ENCODE data around the gene SUV39H1. TPM values are rescaled to one million over a fixed set of nuclear protein-coding genes. Genes with fewer than 3 reads are reported as not detected.

Gene SUV39H1
- total and polyA plus RNA-seq, 9 of the 15 experiments (the other 6 are each of a cell fraction or from before 2014, with no cell fraction given): 4.7 to 34.7 (median 17.9) TPM

DNA sequence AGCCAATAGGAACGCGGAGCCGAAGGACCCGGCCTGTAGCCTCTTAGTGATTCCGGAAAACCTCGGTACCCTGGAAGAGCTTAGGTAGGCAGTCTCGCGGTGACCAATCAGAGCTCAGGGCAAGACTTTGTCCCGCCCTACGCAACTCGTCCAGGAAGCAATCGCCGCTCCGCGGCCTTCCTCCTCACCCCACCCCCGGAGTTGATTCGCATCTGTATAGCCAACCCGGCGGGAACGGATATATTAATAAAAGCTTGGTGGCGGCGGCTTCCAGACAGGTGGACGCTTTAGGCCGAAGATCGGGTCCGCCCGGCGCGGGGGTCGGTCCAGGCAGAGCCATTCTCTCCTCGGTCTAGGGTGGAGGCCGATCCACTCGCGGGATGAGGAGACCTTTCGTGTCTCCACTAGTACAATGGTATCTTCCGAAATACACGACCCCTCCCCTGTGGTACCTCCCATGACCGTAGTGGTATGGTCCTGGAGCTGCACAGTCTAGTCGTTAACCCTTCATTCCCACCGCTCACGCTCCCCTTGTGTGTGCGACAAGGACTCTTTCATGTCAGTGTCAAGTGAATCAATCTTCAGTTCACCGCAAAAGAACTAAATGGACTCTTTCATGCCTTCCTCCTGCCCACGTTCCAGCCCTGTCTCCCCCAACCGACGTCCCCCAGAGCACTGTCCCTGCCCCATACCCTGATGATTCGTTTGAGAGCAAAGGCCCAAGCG lies 40.8 kb downstream of the SUV39H1 start (continued):
- TF ChIP-seq, protein P1, sequence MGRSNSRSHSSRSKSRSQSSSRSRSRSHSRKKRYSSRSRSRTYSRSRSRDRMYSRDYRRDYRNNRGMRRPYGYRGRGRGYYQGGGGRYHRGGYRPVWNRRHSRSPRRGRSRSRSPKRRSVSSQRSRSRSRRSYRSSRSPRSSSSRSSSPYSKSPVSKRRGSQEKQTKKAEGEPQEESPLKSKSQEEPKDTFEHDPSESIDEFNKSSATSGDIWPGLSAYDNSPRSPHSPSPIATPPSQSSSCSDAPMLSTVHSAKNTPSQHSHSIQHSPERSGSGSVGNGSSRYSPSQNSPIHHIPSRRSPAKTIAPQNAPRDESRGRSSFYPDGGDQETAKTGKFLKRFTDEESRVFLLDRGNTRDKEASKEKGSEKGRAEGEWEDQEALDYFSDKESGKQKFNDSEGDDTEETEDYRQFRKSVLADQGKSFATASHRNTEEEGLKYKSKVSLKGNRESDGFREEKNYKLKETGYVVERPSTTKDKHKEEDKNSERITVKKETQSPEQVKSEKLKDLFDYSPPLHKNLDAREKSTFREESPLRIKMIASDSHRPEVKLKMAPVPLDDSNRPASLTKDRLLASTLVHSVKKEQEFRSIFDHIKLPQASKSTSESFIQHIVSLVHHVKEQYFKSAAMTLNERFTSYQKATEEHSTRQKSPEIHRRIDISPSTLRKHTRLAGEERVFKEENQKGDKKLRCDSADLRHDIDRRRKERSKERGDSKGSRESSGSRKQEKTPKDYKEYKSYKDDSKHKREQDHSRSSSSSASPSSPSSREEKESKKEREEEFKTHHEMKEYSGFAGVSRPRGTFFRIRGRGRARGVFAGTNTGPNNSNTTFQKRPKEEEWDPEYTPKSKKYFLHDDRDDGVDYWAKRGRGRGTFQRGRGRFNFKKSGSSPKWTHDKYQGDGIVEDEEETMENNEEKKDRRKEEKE (IDR thresholded peaks at IDR 0.05; ENCODE audit: borderline replicate concordance in 1 of 2, control insufficient read depth in 1 of 2, low read depth in 2 of 2, low read length in 1 of 2): peak; percentile 39 to 88; a peak in 2 of 4 replicates
- TF ChIP-seq, protein P2, sequence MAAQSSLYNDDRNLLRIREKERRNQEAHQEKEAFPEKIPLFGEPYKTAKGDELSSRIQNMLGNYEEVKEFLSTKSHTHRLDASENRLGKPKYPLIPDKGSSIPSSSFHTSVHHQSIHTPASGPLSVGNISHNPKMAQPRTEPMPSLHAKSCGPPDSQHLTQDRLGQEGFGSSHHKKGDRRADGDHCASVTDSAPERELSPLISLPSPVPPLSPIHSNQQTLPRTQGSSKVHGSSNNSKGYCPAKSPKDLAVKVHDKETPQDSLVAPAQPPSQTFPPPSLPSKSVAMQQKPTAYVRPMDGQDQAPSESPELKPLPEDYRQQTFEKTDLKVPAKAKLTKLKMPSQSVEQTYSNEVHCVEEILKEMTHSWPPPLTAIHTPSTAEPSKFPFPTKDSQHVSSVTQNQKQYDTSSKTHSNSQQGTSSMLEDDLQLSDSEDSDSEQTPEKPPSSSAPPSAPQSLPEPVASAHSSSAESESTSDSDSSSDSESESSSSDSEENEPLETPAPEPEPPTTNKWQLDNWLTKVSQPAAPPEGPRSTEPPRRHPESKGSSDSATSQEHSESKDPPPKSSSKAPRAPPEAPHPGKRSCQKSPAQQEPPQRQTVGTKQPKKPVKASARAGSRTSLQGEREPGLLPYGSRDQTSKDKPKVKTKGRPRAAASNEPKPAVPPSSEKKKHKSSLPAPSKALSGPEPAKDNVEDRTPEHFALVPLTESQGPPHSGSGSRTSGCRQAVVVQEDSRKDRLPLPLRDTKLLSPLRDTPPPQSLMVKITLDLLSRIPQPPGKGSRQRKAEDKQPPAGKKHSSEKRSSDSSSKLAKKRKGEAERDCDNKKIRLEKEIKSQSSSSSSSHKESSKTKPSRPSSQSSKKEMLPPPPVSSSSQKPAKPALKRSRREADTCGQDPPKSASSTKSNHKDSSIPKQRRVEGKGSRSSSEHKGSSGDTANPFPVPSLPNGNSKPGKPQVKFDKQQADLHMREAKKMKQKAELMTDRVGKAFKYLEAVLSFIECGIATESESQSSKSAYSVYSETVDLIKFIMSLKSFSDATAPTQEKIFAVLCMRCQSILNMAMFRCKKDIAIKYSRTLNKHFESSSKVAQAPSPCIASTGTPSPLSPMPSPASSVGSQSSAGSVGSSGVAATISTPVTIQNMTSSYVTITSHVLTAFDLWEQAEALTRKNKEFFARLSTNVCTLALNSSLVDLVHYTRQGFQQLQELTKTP (IDR thresholded peaks at IDR 0.05; ENCODE audit: low read depth in 1 of 2, partially characterized antibody in 2 of 2): peak in 1 of 2 experiments; percentile 22
- peak; percentile 72 for TF ChIP-seq NBN (IDR thresholded peaks at IDR 0.05; ENCODE audit: low read depth)
- TF ChIP-seq, protein P3, sequence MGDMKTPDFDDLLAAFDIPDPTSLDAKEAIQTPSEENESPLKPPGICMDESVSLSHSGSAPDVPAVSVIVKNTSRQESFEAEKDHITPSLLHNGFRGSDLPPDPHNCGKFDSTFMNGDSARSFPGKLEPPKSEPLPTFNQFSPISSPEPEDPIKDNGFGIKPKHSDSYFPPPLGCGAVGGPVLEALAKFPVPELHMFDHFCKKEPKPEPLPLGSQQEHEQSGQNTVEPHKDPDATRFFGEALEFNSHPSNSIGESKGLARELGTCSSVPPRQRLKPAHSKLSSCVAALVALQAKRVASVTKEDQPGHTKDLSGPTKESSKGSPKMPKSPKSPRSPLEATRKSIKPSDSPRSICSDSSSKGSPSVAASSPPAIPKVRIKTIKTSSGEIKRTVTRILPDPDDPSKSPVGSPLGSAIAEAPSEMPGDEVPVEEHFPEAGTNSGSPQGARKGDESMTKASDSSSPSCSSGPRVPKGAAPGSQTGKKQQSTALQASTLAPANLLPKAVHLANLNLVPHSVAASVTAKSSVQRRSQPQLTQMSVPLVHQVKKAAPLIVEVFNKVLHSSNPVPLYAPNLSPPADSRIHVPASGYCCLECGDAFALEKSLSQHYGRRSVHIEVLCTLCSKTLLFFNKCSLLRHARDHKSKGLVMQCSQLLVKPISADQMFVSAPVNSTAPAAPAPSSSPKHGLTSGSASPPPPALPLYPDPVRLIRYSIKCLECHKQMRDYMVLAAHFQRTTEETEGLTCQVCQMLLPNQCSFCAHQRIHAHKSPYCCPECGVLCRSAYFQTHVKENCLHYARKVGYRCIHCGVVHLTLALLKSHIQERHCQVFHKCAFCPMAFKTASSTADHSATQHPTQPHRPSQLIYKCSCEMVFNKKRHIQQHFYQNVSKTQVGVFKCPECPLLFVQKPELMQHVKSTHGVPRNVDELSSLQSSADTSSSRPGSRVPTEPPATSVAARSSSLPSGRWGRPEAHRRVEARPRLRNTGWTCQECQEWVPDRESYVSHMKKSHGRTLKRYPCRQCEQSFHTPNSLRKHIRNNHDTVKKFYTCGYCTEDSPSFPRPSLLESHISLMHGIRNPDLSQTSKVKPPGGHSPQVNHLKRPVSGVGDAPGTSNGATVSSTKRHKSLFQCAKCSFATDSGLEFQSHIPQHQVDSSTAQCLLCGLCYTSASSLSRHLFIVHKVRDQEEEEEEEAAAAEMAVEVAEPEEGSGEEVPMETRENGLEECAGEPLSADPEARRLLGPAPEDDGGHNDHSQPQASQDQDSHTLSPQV (IDR thresholded peaks at IDR 0.05): peak; percentile 53; the same call in 1 of the 2 replicates
- peak; percentile 65; the same call in 1 of the 2 replicates for TF ChIP-seq EGR1 (conservative IDR thresholded peaks at IDR 0.05)
- 0 out of 2 replicates have a peak, but pooled peaks have one; percentile 6 for TF ChIP-seq ATF3 (IDR thresholded peaks at IDR 0.05)
- no peak for TF ChIP-seq ATF3 (CRISPR knock-in tag; conservative IDR thresholded peaks at IDR 0.05)
- TF ChIP-seq HNRNPUL1 (IDR thresholded peaks at IDR 0.05; ENCODE audit: low read length): no peak
- peak; percentile 82 for TF ChIP-seq ZFX (CRISPR knock-in tag; IDR thresholded peaks at IDR 0.05)
- TF ChIP-seq ZNF134 (CRISPR knock-in tag; conservative IDR thresholded peaks at IDR 0.05): no peak
- peak; percentile 84; the same call in 1 of the 2 replicates for TF ChIP-seq TCF7L2 (IDR thresholded peaks at IDR 0.05; ENCODE audit: low read depth, low read length)
- TF ChIP-seq NONO (IDR thresholded peaks at IDR 0.05; ENCODE audit: low read depth in 2 of 2, low read length in 1 of 2): peak in 1 of 2 experiments; percentile 97; a peak in 2 of 4 replicates
- TF ChIP-seq ERF (CRISPR knock-in tag; IDR thresholded peaks at IDR 0.05): 0 out of 2 replicates have a peak, but pooled peaks have one; percentile 47
- TF ChIP-seq ZNF212 (CRISPR knock-in tag; IDR thresholded peaks at IDR 0.05): no peak

All from K562 (cell line).